Germinal center (tissue), 1 donor: ENCODE results near the gene WIPF2.

Experiments
- DNase-seq: peaks from one replicate; pipeline ENCODE4 v3.0.0; 2012; ENCODE audit warnings: mixed read lengths, low spot score

WIPF2 gene

DNA sequence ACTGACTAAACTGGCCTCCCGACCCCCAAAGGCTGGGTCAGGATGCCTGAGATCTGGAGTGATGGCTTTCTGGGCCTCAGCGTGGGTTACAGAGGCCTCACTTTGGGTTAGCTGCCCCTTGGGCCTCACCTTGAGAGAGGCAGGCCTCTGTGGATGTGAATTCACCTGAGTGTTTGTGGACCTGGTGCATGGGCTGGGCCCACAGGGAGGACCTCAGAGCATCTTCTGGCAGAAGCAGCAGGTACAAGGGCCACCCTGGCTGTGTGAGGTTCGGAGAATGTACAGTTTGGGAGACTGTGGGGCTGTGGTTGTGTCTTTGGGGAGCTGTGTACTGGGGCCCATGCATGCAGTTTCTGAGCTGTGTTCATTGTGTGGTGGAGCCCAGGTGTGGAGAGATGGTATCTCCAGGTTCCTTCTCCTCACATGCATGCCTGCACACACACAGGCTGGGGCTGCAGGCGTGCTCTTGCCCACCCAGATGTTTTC lies 108.2 kb downstream of the WIPF2 start:
- DNase-seq = no peak

- no peak for DNase-seq
These were observed 108.8 kb downstream of the WIPF2 start for GRCh38 chr17:40327735-40328385.

GRCh38 chr17:40328386-40328766 lies 109.3 kb downstream of the WIPF2 start:
- DNase-seq = no peak

DNA sequence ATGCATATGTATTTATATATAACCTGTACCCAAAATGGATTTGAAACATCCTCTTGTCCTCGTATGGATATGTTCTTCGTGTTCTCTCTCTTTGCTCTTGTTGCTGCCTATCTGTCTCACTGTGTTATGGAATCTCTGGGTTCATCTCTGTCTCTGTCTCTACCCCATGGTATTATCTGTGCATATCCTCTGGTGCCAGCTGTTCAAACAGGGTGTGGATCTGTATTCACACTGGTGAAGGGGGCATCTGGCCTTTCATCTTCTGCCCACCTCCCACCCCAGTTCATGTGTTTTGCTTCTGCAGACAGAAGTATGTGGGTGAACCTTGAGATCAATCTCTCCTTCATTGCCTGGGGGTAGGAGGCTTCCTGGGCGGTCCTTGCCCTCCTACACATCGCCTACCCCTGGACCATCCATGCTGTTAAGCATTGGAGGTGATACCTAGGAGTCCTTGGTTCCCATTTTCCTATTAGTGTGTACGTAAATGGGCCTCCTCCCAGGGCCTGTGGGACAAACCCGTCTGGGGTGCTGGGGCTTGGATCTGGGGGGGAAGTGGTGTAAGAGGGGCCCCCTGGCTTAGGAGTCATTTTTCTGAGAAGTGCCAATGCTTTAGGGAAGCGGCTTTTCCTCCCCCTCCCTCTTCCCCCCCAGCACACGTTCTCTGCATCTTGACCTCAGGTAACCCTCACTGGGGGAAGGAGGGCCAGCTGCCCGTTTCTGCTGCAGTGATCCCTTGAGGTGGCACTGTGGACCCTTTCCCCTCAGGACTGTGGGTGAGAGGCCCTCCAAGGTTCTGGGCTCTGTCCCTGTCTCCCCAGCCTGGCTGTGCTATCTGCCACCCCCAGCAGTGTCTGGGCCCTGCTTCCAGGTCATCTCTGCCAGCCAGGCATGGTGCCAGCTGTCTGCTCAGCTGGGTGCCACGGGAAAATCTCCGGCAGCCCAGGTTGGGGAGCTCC lies 111.0 kb downstream of the WIPF2 start:
- DNase-seq = no peak

DNA sequence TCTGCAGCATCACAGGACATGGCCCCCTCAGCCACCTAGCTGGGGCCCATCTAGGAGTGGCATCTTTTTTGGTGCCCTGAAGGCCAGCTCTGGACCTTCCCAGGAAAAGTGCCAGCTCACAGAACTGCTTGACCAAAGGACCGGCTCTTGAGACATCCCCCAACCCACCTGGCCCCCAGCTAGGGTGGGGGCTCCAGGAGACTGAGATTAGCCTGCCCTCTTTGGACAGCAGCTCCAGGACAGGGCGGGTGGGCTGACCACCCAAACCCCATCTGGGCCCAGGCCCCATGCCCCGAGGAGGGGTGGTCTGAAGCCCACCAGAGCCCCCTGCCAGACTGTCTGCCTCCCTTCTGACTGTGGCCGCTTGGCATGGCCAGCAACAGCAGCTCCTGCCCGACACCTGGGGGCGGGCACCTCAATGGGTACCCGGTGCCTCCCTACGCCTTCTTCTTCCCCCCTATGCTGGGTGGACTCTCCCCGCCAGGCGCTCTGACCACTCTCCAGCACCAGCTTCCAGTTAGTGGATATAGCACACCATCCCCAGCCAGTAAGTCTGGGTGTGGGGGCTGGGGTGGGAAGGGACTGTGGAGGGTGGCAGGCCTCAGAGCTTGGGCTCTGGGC lies 111.9 kb downstream of the WIPF2 start:
- DNase-seq = no peak

- DNase-seq = no peak
These were observed 112.9 kb downstream of the WIPF2 start for GRCh38 chr17:40331743-40332641.
